Activated T-helper 1 cell treated with anti-CD3 and anti-CD28 coated beads, Interleukin-2, amount 50 U/mL, for 16 hours (primary cell): ENCODE measurements around the gene MLH1.

Experiments used
- DNase-seq, 2 donors: peaks; one replicate each; pipeline ENCODE4 v3.0.0-alpha.2; 2020; ENCODE audit warnings: low read depth in 1 of 2, low spot score in 1 of 2

Gene MLH1

GRCh38 chr3:36973139-36973538, 20.2 kb upstream of the MLH1 start:
- no peak for DNase-seq

- no peak for DNase-seq
Measured at GRCh38 chr3:36981006-36981405, 12.3 kb upstream of the MLH1 start.

- no peak for DNase-seq
Measured at GRCh38 chr3:36988356-36988755, 5.0 kb upstream of the MLH1 start.

GRCh38 chr3:36989005-36989404, 4.3 kb upstream of the MLH1 start:
- DNase-seq = no peak

- DNase-seq = no peak
Measured at GRCh38 chr3:36989568-36989967, 3.8 kb upstream of the MLH1 start.

- DNase-seq = no peak
Measured at GRCh38 chr3:36991147-36991546, 2.2 kb upstream of the MLH1 start.

GRCh38 chr3:36991923-36992805, 1.2 kb upstream of the MLH1 start:
- DNase-seq = peak in 1 of 2 donors; percentile 3

- peak in 1 of 2 donors; percentile 95 for DNase-seq
Measured at GRCh38 chr3:36992806-36993325, 452 bp upstream of the MLH1 start, which contains the start of gene EPM2AIP1. Gene EPM2AIP1 (minus strand): TSS chr3:36993131. CDS start chr3:36993077, 54 bp downstream.

- no peak for DNase-seq
Measured at GRCh38 chr3:37014620-37015019, 21.3 kb downstream of the MLH1 start.

GRCh38 chr3:37015642-37016041, 22.3 kb downstream of the MLH1 start:
- DNase-seq = no peak

GRCh38 chr3:37016903-37017302, 23.6 kb downstream of the MLH1 start:
- no peak for DNase-seq

GRCh38 chr3:37017683-37018082, 24.4 kb downstream of the MLH1 start:
- no peak for DNase-seq

- no peak for DNase-seq
Measured at GRCh38 chr3:37024092-37024491, 30.8 kb downstream of the MLH1 start.

GRCh38 chr3:37024820-37025405, 31.6 kb downstream of the MLH1 start:
- no peak for DNase-seq

GRCh38 chr3:37025561-37026335, 32.4 kb downstream of the MLH1 start:
- DNase-seq = no peak

- no peak for DNase-seq
Measured at GRCh38 chr3:37026851-37027250, 33.5 kb downstream of the MLH1 start.

GRCh38 chr3:37028329-37028728, 35.0 kb downstream of the MLH1 start:
- DNase-seq = no peak

- no peak for DNase-seq
Measured at GRCh38 chr3:37029111-37029510, 35.8 kb downstream of the MLH1 start.

- no peak for DNase-seq
Measured at GRCh38 chr3:37029516-37030163, 36.3 kb downstream of the MLH1 start.

- DNase-seq = no peak
Measured at GRCh38 chr3:37030588-37030987, 37.3 kb downstream of the MLH1 start.

- no peak for DNase-seq
Measured at GRCh38 chr3:37031096-37031682, 37.9 kb downstream of the MLH1 start.
